Stimulated activated naive CD4-positive, alpha-beta T cell treated with Interleukin-2 at 50 U/mL for 16 hours (primary cell): ENCODE data around the gene PNMA8B.
"Not testable (repeated sequence)": the region's sequence is repeated elsewhere in the genome, so short reads cannot be mapped to it uniquely, and the experiment has no call there.

Source experiments
- DNase-seq: peaks from one replicate; lab custom pipeline; 2025; lab: John Stamatoyannopoulos, UW

The PNMA8B gene

DNA sequence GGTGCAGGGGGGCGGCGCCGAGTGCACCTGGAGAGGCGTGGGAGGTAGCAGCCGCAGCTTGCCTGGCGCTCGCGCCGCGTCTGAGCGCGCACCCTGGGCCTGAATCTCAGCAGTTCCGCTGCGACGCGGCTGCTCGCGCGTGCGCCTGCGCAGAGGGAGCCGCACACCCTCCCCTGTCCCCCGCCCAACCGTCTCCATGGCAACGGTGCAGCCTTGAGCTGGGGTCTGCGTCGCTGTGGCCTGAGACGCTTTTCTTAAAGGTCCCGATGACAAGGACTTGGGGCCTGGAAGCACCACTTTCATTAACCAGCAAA lies at the start of gene PNMA8B:
PNMA8B (minus strand) TSS at position 82 of the 314 bp plus-strand sequence. CDS start 402 bp downstream, outside the sequence.
- no peak for DNase-seq

- DNase-seq = no peak
Measured at GRCh38 chr19:46544651-46545050, 49.0 kb upstream of the PNMA8B start.

GRCh38 chr19:46542428-46543230 lies 47.0 kb upstream of the PNMA8B start:
- peak; percentile 71 for DNase-seq

- peak; percentile 53 for DNase-seq
Measured at GRCh38 chr19:46537136-46538097, 41.8 kb upstream of the PNMA8B start.

DNA sequence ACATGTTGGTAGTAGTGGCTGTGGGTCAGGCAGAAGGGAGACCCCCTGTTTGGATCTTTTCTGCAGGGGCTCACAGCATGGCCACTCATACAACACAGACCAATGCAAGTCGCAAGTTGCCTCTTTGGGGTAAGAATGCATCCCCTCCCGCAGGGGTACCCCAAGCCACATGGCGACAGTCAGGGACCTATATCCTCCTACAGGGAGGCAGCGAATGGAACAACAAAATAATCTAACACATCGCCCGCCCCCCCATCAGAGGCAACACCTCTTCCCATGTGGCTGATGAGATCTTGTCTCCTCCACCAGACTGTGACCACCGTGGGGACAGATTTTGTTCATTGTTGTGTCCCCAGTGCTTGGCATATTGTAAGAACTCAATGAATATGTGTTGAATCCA lies 40.7 kb upstream of the PNMA8B start:
- DNase-seq = no peak

DNA sequence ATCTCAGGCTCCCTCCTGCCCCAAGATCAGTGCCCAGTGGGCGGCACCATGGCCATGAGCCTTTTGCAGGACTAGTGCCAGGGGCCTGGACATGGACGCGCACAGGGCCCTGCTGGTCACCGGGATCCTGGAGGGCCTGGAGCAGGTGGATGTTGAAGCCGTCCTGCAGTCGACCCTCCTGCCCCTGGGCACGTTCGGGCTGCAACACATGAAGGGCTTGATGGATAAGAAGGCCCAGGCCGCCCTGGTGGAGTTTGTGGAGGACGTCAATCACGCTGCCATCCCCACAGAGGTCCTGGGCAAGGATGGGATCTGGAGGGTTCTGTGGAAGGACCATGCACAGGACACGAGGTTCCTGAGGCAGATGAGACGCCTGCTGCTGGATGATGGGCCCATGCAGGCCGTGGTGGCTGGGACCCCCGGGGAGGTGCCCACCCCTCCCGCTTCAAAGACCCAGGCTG lies 38.0 kb upstream of the PNMA8B start:
- no peak for DNase-seq

DNA sequence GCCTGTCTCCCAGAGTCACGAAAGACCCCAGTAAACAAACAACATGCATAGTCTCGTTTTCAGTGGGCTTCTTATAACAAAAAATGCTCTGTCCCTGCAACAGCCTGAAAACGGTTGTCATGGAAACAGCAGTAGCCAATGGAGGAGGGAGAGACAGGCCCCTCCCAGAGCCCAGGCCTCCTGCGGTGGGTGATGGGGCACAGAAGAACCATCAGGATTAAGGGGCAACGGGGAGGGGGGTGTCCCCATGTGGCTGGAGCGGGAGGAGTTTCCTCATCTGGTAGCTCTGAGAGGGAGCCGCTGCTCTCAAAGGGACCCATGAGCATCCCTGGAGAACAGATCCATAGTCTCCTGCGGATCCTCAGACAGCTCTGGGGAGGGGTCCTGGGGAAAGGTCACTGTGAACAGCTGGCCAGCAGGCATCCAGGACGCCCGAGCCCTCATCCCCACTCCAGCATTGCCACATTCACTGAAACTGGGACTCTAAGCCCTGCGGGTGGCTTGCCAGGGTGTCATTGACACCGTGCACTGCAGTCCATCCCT lies 37.5 kb upstream of the PNMA8B start:
- no peak for DNase-seq

DNA sequence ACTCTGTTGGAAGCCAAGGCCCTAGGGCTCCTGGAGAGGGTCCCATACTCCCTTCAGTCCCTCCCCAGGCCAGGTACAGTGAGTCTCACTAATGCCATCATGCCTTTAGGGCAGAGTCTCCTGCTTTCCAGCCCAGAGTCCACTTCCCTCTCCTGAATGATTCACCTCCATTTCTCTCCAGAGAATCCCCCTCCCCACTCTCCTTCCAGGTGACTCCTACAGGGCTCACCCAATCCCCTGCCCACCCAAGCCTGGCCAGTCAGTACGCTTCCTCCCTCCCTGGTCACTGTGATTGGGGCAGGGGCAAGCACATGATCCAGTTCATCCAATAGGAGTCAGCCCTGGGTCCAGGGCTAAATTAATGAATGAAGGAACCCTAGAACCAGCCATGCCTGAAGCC lies 35.0 kb upstream of the PNMA8B start:
- no peak for DNase-seq

GRCh38 chr19:46529622-46530451 lies 34.2 kb upstream of the PNMA8B start:
- DNase-seq = peak; percentile 52

DNA sequence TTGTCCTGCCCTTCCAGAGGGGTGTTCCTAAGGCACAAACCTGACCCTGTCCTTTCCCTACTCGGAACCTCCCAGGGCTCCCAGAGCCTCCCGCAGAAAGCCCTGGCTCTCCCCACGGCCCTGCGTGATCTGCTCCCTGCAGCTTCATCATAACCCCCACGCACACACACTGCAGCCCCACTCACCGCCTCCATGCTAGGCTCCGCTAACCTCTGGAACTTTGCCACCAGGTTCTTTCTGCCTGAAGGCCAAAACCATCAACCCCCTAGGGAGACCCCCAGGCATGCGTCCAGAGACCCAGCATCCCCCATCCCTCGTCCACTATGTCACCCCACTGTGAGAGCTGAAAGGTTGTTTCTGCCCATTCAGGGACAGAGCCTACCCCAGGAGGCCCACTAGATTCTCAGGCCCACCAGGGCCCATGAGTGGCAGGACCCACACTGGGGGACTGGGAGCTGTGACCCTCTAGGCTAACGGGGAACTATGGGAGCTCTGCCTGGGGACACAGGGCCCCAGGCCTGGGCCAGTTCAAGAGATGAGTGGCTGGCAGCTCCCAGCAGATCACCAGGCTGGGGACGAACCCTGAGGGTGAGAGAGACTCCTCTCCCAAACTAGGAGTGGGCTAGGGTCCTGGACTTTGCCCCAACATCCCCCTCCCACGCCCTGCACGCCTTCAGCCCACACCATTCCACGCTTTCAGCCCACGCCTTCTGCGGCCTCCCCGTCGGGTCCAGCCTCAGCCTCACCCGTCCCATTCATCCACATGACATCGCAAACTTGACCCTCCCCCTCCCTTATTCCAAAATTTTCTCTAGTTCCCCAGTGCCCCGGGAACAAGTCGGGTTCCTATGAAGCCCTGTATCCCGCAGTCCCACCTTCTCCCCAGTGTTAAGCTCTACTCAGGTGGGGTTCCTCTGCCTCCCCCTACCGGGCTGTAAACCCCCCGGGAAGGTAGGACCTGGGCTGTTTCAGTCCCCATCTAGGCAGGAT lies 33.2 kb upstream of the PNMA8B start:
- no peak for DNase-seq

GRCh38 chr19:46526801-46527200 lies 31.1 kb upstream of the PNMA8B start:
- not testable (repeated sequence) for DNase-seq

DNA sequence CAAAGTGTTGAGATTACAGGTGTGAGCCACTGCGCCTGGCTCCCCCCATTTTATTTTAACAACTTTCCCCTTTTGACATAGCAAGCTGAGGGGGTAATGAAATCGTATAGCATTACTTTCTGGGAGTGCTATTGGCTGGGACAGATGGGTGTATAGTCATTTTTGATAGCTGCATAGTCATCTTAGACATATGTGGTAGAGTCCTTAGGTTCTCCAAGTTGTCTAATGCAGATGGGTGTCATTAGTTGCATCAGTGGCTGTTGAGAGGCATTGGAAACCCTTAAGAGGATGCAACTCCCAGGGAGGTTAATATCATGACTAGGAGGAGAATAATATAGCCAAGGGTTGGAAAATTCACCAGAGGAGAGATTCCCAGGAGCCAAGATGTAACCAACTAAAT lies 28.6 kb upstream of the PNMA8B start:
- DNase-seq = no peak

GRCh38 chr19:46522988-46523387 lies 27.3 kb upstream of the PNMA8B start:
- DNase-seq = peak; percentile 4

GRCh38 chr19:46521241-46521868 lies 25.7 kb upstream of the PNMA8B start:
- DNase-seq = no peak

DNA sequence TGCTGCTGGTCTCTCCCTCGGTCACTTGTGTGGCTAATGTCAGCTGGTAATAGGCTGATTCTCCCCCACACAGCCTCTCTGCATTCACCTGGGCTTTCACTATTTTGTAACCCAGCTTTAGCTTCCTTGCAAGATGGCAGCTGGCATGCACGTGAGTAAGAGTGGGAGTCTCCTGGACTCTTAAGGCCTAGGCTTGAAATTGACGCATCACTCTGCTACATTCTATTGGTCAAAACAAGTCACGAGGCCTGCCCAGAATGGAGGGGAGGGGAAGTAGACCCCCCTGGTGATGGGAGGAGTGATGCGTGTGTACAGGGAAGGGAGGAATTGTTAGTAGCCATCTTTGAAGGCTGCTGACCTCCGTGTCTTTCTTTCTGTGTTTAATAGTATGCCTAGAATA lies 24.9 kb upstream of the PNMA8B start:
- no peak for DNase-seq

- no peak for DNase-seq
Measured at GRCh38 chr19:46517471-46517870, 21.8 kb upstream of the PNMA8B start.

GRCh38 chr19:46515879-46516350 lies 20.2 kb upstream of the PNMA8B start:
- DNase-seq = peak; percentile 12

GRCh38 chr19:46515290-46515609 lies 19.6 kb upstream of the PNMA8B start:
- no peak for DNase-seq

GRCh38 chr19:46514589-46515289 lies 19.1 kb upstream of the PNMA8B start:
- DNase-seq = no peak
